Activated T-cell treated with anti-CD3 and anti-CD28 coated beads, Interleukin-2, amount 50 U/mL, for 72 hours (primary cell): ENCODE results near the gene ZSWIM1. TPM values are rescaled to one million over a fixed set of nuclear protein-coding genes. Genes with fewer than 3 reads are reported as not detected.

Experiments used
- ATAC-seq, 2 donors: fragments of 150-1000 bp; cut with Tn5 transposase; replicated peaks in 1 of 2; 2 replicates each; pipeline ENCODE4 v1.10.0; 2021; ENCODE audit warnings: moderate library complexity in 2 of 2, mild to moderate bottlenecking in 1 of 2
- DNase-seq, 2 donors: peaks; one replicate each; pipeline ENCODE4 v3.0.0; 2021 to 2022; ENCODE audit warnings: mixed read lengths in 1 of 2
- H3K27ac Mint-ChIP-seq: one replicate; pipeline ENCODE4 v1.8.0; 2022; ENCODE audit warnings: mild to moderate bottlenecking, moderate library complexity, mixed read lengths
- H3K27me3 Mint-ChIP-seq: one replicate; pipeline ENCODE4 v1.8.0; 2022; ENCODE audit warnings: low read depth, mixed read lengths
- H3K36me3 Mint-ChIP-seq, 2 donors: one replicate each; pipeline ENCODE4 v1.8.0; 2022; ENCODE audit warnings: mixed read lengths in 2 of 2, mild to moderate bottlenecking in 1 of 2; ENCODE audit not compliant: insufficient read depth in 2 of 2
- H3K4me1 Mint-ChIP-seq: one replicate; pipeline ENCODE4 v1.8.0; 2022; ENCODE audit warnings: low read depth, mixed read lengths
- H3K4me3 Mint-ChIP-seq, 2 donors: one replicate each; pipeline ENCODE4 v1.8.0; 2022; ENCODE audit warnings: mild to moderate bottlenecking in 2 of 2, mixed read lengths in 2 of 2, moderate library complexity in 2 of 2
- H3K9me3 Mint-ChIP-seq, 2 donors: one replicate each; pipeline ENCODE4 v1.8.0; 2022; ENCODE audit warnings: mixed read lengths in 2 of 2
- total RNA-seq, 2 donors: library from RNA; stranded (reverse); gene quantifications; one replicate each; pipeline ENCODE4 v1.2.3, GENCODE V29; 2022

The ZSWIM1 gene
- total RNA-seq = 10 to 100 TPM; 11.4 to 13.9 TPM

DNA sequence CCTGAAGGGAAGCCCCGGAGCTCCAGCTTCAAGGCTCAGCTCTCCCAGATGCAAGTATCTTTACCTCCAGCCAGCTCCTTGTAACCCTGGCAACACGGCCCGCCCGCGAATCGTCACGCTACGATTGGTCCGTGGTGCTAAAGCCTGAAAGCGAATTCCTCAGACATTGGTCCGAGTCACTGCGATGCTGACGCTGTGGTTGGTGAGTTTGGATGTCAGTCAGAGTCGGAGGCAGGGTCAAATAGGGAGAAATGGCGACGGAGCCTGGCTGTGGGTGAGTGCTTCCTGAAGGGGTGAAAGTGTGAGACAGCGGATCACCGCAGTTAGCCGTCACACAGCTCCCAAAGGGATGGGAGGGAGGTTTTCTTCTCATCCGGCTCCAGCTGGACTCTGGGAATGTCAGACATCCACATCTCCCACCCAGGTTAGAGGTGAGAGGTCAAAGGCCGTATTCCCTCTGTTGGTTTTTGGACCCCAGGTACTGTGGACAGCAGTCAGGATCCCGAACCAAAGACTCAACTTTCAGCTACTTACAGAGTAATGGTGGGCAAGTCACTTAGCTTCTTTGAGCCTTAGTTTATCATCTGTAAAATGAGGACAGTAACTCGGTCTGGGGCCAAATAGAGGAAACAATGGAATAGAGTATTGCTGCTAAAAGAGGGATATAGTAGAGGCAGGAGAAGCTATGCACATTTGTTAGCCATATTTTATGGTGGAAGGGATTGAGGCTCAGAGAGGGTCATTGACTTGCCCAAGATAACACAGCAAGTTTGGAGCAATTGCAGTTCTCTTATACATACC is at the start of gene ZSWIM1:
ZSWIM1 (plus strand) TSS at position 240 of the 801 bp plus-strand sequence. CDS start 1,366 bp downstream, outside the sequence.
- H3K27me3 Mint-ChIP-seq = no peaks in the 10 kb centered on the region

GRCh38 chr20:45832619-45833018 is 48.4 kb upstream of the ZSWIM1 start:
- Mint-ChIP-seq H3K4me3 (peak overlapping the region; percentile 29 to 83), H3K36me3 (no peaks in the 10 kb centered on the region), H3K27me3 (no peaks in the 10 kb centered on the region), H3K27ac (no peak overlapping the region), H3K4me1 (peaks cover 10% of the 10 kb centered on the region), H3K9me3 (no peaks in the 10 kb centered on the region)
- DNase-seq (no peak), ATAC-seq (no peak)

More for the DNA sequence above, at the start of gene ZSWIM1:
- ATAC-seq = peak; percentile 94 to 97
- Mint-ChIP-seq H3K36me3 (peaks cover 2 to 5% of the 10 kb centered on the region in 2 donors), H3K4me3 (peak within 1 kb of the TSS; percentile 84 to 85), H3K9me3 (no peaks in the 10 kb centered on the region), H3K4me1 (peaks cover 49% of the 10 kb centered on the region), H3K27ac (peak within 1 kb of the TSS; percentile 80)
- DNase-seq = peak; percentile 97 to 99

DNA sequence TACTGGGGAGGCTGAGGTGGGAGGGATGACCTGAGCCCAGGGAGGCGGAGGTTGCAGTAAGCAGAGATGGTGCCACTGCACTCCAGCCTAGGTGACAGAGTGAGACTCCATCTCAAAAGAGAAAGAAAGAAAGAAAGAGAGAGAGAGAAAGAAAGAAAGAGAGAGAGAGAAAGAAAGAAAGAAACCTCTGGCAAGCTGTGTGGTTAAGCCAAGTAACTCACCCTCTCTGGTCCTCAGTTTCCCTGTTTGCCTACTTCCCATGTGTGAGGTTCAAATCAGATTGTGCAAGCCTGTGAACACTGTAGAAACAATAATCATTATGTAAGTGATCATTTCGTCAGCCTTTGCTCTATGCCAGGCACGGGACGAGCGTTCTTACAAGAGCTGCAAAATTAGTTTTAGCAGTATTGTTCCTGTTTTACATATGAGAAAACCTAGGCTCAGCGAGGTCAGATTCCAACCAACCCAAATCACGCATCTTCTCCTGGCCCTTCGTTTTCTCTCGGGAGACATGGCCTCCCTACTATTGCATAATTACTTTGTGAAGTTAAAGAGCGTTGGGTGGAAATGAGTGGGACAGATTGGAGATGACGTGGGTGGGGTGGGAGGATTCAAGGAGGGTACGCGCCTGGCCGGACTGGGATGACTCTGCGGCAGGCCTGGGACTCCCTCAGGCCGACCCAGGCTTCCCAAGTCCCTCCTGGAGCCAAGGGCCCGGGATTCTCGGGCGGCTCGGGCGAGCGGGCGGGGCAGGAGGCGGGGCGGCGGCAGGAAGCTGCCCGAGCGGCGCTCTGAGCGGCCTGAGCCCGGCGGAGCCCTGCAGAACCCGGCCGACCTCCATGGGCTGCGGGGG is 47.8 kb upstream of the ZSWIM1 start, which contains the start of gene SNX21:
SNX21 (plus strand) TSS at position 770 of the 853 bp plus-strand sequence. CDS start 121 bp downstream, outside the sequence.
- Mint-ChIP-seq H3K27ac (peak within 1 kb of the TSS; percentile 28), H3K4me1 (peaks cover 10% of the 10 kb centered on the region), H3K9me3 (no peaks in the 10 kb centered on the region), H3K27me3 (no peaks in the 10 kb centered on the region), H3K36me3 (no peaks in the 10 kb centered on the region), H3K4me3 (peak within 1 kb of the TSS; percentile 83 to 97)
- peak; percentile 69 to 73 for ATAC-seq
- peak; percentile 28 to 41 for DNase-seq

DNA sequence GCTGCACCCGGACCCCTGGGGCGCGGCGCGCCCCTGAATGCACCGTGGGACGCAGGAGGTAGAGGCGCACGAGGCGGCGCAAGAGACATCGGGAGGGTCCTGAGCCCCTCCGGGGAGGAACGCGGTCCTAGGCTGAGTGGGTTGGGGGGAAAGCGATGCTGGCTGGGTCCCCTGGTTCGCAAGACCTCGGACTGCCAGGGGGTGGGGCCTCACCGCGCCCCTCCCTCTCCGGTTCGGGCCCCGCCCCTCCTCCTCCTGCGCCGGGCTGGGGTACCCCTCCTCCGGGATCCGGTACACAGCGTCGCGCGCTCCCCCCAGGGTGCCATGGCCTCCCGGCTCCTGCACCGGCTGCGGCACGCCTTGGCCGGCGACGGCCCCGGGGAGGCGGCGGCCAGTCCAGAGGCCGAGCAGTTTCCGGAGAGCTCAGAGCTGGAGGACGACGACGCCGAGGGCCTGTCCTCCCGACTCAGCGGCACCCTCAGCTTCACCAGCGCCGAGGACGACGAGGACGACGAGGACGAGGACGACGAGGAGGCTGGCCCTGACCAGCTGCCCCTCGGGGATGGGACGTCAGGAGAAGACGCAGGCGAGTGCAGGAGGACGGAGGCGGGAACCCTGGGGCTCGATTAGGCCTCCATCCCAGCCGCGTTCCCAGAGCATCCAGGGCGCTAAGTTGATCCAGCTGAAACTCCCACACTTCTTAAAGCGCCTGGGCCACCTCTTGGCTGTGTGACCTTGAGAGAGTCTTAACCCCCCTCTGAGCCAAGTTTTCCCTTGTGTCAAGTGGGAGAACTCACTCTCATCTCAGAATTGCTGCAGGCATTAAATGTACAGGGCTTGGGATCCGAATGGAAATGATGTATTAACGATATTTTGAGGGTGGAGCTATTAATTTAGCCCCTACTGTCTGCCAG is 46.9 kb upstream of the ZSWIM1 start:
- peak; percentile 56 to 64 for DNase-seq
- peak; percentile 84 to 86 for ATAC-seq
- Mint-ChIP-seq H3K27ac (no peak overlapping the region), H3K9me3 (no peaks in the 10 kb centered on the region), H3K36me3 (no peaks in the 10 kb centered on the region), H3K4me1 (peaks cover 10% of the 10 kb centered on the region), H3K27me3 (no peaks in the 10 kb centered on the region), H3K4me3 (peak overlapping the region; percentile 83 to 97)

DNA sequence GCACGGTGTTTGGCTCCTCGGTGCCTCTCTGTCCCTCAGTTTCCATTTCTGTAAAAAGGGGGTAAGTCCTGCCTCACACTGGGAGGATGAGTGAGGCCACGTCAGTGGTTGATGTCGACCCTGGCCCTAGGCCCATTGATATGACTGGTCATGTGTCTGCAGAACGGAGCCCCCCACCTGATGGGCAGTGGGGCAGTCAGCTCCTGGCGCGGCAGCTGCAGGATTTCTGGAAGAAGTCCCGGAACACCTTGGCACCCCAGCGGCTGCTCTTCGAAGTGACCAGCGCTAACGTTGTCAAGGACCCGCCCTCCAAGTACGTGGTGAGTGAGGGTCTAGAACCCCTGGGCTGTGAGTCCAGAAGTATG is 46.2 kb upstream of the ZSWIM1 start:
- Mint-ChIP-seq H3K27ac (no peak overlapping the region), H3K4me1 (peaks cover 10% of the 10 kb centered on the region), H3K9me3 (no peaks in the 10 kb centered on the region)

GRCh38 chr20:45835329-45835765 is 45.7 kb upstream of the ZSWIM1 start:
- Mint-ChIP-seq H3K27ac (no peak overlapping the region), H3K27me3 (no peaks in the 10 kb centered on the region), H3K4me1 (peaks cover 10% of the 10 kb centered on the region), H3K36me3 (no peaks in the 10 kb centered on the region), H3K9me3 (no peaks in the 10 kb centered on the region), H3K4me3 (no peak overlapping the region)
- no peak for ATAC-seq
- no peak for DNase-seq

More for the DNA sequence above, 46.2 kb upstream of the ZSWIM1 start:
- Mint-ChIP-seq H3K4me3 (peak overlapping the region; percentile 83 to 97), H3K36me3 (no peaks in the 10 kb centered on the region), H3K27me3 (no peaks in the 10 kb centered on the region)
- DNase-seq (no peak), ATAC-seq (no peak)

DNA sequence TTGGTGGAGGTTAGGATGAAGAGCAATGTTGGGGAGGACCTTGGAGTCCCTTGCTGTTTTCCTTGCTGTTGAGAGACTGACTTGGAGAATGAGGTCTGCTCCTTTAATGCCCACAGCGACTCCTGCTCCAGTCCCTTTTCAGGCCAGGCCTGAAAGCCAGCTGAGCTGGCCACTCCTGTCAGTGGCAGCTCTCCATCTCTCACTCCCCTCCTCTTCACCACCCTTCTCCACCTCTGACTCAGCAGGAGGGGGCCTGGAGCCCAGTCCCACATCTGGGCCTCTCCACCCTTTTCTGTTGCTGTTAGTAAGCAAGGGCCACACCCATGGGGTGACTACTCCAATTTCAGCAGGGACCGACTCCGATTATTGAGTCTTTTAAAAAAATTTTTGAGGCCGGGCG is 45.2 kb upstream of the ZSWIM1 start:
- Mint-ChIP-seq H3K4me3 (no peak overlapping the region), H3K27me3 (no peaks in the 10 kb centered on the region), H3K4me1 (peaks cover 10% of the 10 kb centered on the region), H3K27ac (no peak overlapping the region), H3K36me3 (no peaks in the 10 kb centered on the region), H3K9me3 (no peaks in the 10 kb centered on the region)
- DNase-seq (no peak), ATAC-seq (no peak)

DNA sequence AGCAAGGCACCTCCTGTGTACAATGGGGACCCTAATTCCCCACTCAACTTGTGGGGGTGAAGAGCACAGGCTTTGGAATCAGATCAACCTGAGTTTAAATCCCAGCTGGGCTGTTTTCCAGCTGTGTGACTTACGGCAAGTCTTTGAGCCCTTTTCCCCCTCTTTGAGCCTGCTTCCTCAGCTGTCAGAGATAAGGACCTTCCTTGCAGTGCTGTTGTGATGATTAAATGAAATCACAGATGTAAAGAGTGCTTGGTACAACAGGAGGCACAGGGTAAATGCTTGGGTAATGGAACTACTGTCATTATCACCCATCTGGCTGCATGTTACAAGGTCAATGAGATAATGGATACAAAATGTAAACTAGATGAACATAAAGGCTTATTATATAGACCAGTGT is 44.2 kb upstream of the ZSWIM1 start:
- no peaks in the 10 kb centered on the region for H3K36me3 Mint-ChIP-seq
- H3K4me3 Mint-ChIP-seq = no peak overlapping the region
- DNase-seq (no peak), ATAC-seq (no peak)
- peaks cover 10% of the 10 kb centered on the region for H3K4me1 Mint-ChIP-seq
- no peak overlapping the region for H3K27ac Mint-ChIP-seq
- no peaks in the 10 kb centered on the region for H3K27me3 Mint-ChIP-seq
- H3K9me3 Mint-ChIP-seq = no peaks in the 10 kb centered on the region

DNA sequence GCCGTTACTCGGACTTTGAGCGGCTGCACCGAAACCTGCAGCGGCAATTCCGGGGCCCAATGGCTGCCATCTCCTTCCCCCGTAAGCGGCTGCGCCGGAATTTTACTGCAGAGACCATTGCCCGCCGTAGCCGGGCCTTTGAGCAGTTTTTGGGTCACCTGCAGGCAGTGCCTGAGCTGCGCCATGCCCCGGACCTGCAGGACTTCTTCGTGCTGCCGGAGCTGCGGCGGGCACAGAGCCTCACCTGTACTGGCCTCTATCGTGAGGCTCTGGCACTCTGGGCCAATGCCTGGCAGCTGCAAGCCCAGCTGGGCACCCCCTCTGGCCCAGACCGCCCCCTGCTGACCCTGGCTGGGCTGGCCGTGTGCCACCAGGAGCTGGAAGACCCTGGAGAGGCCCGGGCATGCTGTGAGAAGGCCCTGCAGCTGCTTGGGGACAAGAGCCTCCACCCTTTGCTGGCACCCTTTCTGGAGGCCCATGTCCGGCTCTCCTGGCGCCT is 40.3 kb upstream of the ZSWIM1 start:
- no peaks in the 10 kb centered on the region for H3K4me1 Mint-ChIP-seq

DNA sequence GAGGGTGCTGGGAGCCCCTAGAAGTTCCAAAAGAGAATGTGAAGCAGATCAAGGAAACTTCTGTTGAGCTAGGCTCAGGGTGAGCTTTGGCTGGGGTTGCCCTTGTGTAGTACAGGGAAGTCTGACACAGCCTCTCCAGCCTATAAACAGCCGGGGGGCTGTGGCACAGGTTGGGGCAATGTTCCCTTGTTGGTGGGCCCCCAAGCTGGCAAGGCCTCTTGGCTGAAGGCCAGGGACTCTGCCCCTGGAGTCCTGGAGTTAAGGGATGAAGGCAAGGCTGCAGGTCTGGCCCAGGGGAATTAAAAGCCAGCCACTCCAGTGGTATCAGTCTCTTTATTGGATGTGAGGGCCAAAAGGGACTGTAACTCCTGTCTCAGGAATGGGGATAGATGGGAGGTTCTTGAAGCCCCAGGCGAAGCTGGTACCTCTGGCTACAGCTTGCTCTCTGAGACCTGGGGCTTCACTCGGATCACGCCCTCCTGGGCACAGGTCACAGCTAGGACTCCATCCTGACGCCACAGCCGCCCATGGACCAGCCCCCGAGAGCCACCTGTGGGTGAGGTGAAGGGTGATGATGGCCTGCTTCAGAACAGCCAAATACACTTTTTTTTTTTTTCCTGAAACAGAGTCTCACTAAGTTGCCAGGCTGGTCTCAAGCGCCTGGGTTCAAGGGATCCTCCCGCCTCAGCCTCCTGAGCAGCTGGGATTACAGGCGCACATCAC is 39.5 kb upstream of the ZSWIM1 start:
- DNase-seq (no peak), ATAC-seq (no peak)
- Mint-ChIP-seq H3K27me3 (no peaks in the 10 kb centered on the region), H3K9me3 (no peaks in the 10 kb centered on the region), H3K36me3 (peaks cover 2 to 8% of the 10 kb centered on the region in 2 donors), H3K4me3 (no peak overlapping the region), H3K27ac (no peak overlapping the region), H3K4me1 (no peaks in the 10 kb centered on the region)

More for the DNA sequence above, 40.3 kb upstream of the ZSWIM1 start:
- H3K36me3 Mint-ChIP-seq = peaks cover 2 to 8% of the 10 kb centered on the region in 2 donors
- no peaks in the 10 kb centered on the region for H3K9me3 Mint-ChIP-seq
- H3K27me3 Mint-ChIP-seq = no peaks in the 10 kb centered on the region
- H3K4me3 Mint-ChIP-seq = no peak overlapping the region
- ATAC-seq = no peak
- no peak overlapping the region for H3K27ac Mint-ChIP-seq
- no peak for DNase-seq

- H3K27ac Mint-ChIP-seq = no peak overlapping the region
- H3K4me3 Mint-ChIP-seq = no peak overlapping the region
- ATAC-seq (no peak), DNase-seq (no peak)
- no peaks in the 10 kb centered on the region for H3K27me3 Mint-ChIP-seq
- H3K36me3 Mint-ChIP-seq = peaks cover 2 to 8% of the 10 kb centered on the region in 2 donors
- H3K9me3 Mint-ChIP-seq = no peaks in the 10 kb centered on the region
- no peaks in the 10 kb centered on the region for H3K4me1 Mint-ChIP-seq
These were observed 38.7 kb upstream of the ZSWIM1 start for GRCh38 chr20:45842169-45842812.
